IPS-15b (cell line): ENCODE results near the gene NRIP2.

Source experiments
- H3K27me3 ChIP-seq: one replicate; pipeline ENCODE4 v1.6.1; 2013; ENCODE audit warnings: low read length; ENCODE audit not compliant: control insufficient read depth, insufficient read depth
- H3K36me3 ChIP-seq: one replicate; pipeline ENCODE4 v1.6.1; 2013; ENCODE audit warnings: low read length; ENCODE audit not compliant: control insufficient read depth, insufficient read depth
- H3K4me1 ChIP-seq: one replicate; pipeline ENCODE4 v1.6.1; 2013; ENCODE audit warnings: mild to moderate bottlenecking, low read length; ENCODE audit not compliant: control insufficient read depth, insufficient read depth
- H3K4me3 ChIP-seq: one replicate; pipeline ENCODE4 v1.5.1; 2013; ENCODE audit warnings: low read depth, low read length
- H3K9ac ChIP-seq: one replicate; pipeline ENCODE4 v1.6.1; 2013; ENCODE audit warnings: low read depth, mild to moderate bottlenecking, low read length
- H3K9me3 ChIP-seq: one replicate; pipeline ENCODE4 v1.6.1; 2013; ENCODE audit warnings: mild to moderate bottlenecking, low read length; ENCODE audit not compliant: control insufficient read depth, insufficient read depth

Gene NRIP2

DNA sequence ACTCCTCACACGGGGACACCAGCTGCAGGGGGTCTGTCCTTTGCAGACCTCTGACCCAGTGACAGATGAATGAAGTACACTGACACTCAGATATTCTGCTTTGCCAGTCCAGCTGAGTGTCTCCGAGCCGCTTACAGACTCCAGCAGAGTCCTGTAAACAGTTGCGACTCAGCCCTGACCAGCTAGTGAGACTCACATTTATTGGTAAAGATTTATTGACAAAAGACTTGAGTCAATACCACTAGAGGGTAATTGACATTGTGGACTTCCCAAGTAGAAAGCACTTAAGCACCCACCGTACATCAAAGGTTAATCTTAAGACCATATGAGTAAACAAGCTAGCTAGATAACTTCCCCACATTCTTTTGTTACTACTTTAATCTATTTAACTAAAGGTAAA, 49.8 kb downstream of the NRIP2 start:
- Histone ChIP-seq H3K27me3 (peaks cover 18% of the 10 kb centered on the region), H3K9ac (no peak overlapping the region), H3K4me1 (peaks cover 3% of the 10 kb centered on the region), H3K4me3 (no peak overlapping the region), H3K9me3 (no peaks in the 10 kb centered on the region), H3K36me3 (no peaks in the 10 kb centered on the region)

DNA sequence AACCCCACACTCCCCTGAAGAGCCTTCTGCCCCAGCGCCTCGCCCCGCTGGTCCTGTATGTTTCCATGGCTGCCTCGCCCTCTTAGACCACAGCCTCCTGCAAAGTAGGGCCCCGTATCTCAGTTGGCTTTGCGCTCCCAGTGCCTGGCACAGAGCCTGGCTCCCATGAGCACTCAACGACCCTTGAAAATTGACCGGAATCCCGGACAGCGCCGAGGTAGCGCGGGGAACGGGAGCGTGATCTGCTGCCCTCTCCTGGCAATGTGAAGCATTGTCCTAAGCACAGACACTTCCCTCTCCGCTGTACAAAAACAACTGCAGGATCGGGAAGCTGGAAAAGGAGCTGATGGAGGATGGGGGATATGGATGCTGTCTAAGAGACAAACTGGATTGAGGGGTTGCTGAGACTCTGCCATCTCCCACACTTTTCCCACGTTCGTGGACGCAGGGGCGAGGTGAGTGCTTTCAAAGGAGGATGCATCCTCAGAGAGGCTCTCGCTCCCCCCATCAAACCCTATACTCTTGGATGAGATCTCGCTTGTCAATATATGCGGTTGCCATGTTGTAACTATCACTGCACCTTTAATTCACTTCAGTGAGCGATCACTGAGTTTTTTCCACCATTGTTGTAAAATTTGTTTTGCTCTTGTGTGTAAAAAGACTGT, 50.8 kb downstream of the NRIP2 start:
- peaks cover 18% of the 10 kb centered on the region for H3K27me3 ChIP-seq
- no peak overlapping the region for H3K4me3 ChIP-seq
- H3K9me3 ChIP-seq, result no peaks in the 10 kb centered on the region
- H3K4me1 ChIP-seq, result peaks cover 6% of the 10 kb centered on the region
- no peaks in the 10 kb centered on the region for H3K36me3 ChIP-seq
- no peak overlapping the region for H3K9ac ChIP-seq

DNA sequence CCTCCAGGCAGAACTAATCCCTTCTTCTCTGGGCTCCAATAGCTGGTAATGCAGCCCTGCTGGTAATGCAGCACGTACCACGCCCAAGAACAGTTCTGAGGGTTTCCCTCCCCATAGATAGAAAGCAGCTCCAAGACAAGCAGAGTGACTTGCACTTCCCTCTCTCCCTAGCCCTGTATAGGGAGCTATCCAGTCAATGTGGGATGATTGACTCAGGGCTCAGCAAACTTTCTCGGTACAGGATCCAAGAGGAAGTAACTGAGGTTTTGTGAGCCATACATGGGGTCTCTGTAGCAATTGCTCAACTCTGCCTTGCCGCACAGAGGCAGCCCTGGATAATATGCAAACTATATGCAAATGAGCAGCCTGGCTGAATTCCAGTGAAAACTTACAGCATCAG, 55.6 kb downstream of the NRIP2 start:
- Histone ChIP-seq H3K9me3 (no peaks in the 10 kb centered on the region), H3K27me3 (peaks cover 12% of the 10 kb centered on the region), H3K4me3 (no peak overlapping the region), H3K36me3 (no peaks in the 10 kb centered on the region), H3K9ac (no peak overlapping the region), H3K4me1 (peaks cover 12% of the 10 kb centered on the region)

DNA sequence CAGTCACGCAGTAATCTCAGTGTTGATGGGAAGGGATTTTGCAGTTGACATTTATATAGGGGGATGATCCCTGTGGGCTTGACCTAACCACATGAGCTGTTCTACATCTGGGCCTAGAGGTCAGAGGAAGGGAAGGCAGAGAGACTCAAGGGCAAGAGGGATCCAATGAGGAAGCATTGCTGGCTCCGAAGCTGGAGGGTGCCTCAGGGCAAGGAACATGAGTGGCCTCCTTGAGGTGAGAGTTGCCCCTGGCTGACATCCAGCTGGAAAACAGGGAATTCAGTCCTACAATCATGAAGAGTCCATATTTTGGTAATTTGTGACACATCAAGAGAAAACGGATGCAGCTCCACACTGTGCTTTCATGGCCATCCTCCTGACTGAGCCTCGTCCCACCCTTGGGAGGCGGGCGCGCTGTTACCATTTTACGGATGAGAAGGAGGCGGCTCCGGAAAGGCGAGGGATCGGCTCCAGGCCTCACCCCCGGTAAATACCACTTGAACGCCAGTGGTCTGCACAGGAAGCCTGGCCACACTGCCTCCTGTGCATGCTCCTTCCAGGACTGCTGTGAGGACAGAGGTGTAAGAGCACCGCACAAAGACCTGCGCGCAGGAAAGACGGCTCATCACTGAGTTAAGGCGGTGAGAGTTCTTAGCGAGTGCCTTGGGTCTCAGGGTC, 58.6 kb downstream of the NRIP2 start:
- Histone ChIP-seq H3K9ac (no peak overlapping the region), H3K27me3 (no peaks in the 10 kb centered on the region), H3K4me3 (no peak overlapping the region)

DNA sequence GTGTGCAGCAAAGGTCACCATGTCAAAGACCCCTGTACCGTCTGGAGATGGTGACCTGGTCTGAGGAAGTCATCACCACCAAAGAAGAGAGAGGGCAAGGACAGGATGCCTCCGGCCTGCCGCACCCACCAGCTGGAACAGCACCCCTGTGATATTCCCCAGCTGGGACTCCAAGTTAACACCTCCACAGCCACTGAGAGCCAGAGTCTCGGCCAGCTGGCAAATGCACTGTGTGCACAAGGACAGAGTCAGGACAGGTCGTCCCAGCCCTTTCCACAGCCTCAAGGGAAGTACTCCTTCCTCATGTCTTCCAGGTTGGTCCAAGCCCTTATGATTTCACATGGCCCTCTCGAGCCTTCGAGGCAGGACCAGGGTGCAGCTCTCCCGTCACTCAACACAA, 59.4 kb downstream of the NRIP2 start:
- Histone ChIP-seq H3K9me3 (no peaks in the 10 kb centered on the region), H3K36me3 (no peaks in the 10 kb centered on the region), H3K27me3 (no peaks in the 10 kb centered on the region)

More for the DNA sequence above, 58.6 kb downstream of the NRIP2 start:
- H3K4me1 ChIP-seq, result peaks cover 10% of the 10 kb centered on the region
- H3K36me3 ChIP-seq, result no peaks in the 10 kb centered on the region
- no peaks in the 10 kb centered on the region for H3K9me3 ChIP-seq

More for the DNA sequence above, 59.4 kb downstream of the NRIP2 start:
- Histone ChIP-seq H3K4me1 (peaks cover 10% of the 10 kb centered on the region), H3K4me3 (no peak overlapping the region), H3K9ac (no peak overlapping the region)
